GM18907 (cell line): ENCODE data around the gene USP12.
"Not testable (repeated sequence)": the region's sequence is repeated elsewhere in the genome, so short reads cannot be mapped to it uniquely, and the experiment has no call there.

Experiments
- ATAC-seq: cut with Tn5 transposase; IDR thresholded peaks from one replicate; pipeline ENCODE4 v1.9.1; 2021; ENCODE audit warnings: mild to moderate bottlenecking, moderate library complexity; ENCODE audit not compliant: unreplicated experiment

Gene USP12

GRCh38 chr13:27080018-27080948 is 91.3 kb downstream of the USP12 start:
- no peak for ATAC-seq

GRCh38 chr13:27079421-27079958 is 92.1 kb downstream of the USP12 start:
- no peak for ATAC-seq

- no peak for ATAC-seq
Measured at GRCh38 chr13:27077451-27077850, 94.2 kb downstream of the USP12 start.

- ATAC-seq = no peak
Measured at GRCh38 chr13:27076421-27076820, 95.2 kb downstream of the USP12 start.

- ATAC-seq = no peak
Measured at GRCh38 chr13:27073186-27073585, 98.4 kb downstream of the USP12 start.

GRCh38 chr13:27066123-27066522 is 105.5 kb downstream of the USP12 start:
- ATAC-seq = not testable (repeated sequence)

- ATAC-seq = no peak
Measured at GRCh38 chr13:27065582-27065981, 106.0 kb downstream of the USP12 start.

- ATAC-seq = no peak
Measured at GRCh38 chr13:27064252-27064995, 107.2 kb downstream of the USP12 start.

- ATAC-seq = no peak
Measured at GRCh38 chr13:27057817-27058216, 113.8 kb downstream of the USP12 start.

- ATAC-seq = no peak
Measured at GRCh38 chr13:27055526-27055925, 116.1 kb downstream of the USP12 start.

GRCh38 chr13:27054760-27055159 is 116.9 kb downstream of the USP12 start:
- ATAC-seq = no peak

GRCh38 chr13:27053902-27054595 is 117.6 kb downstream of the USP12 start:
- no peak for ATAC-seq

GRCh38 chr13:27053210-27053884 is 118.3 kb downstream of the USP12 start:
- no peak for ATAC-seq

- ATAC-seq = no peak
Measured at GRCh38 chr13:27052551-27053208, 118.9 kb downstream of the USP12 start.

- no peak for ATAC-seq
Measured at GRCh38 chr13:27047081-27047480, 124.5 kb downstream of the USP12 start.

GRCh38 chr13:27044837-27045570 is 126.6 kb downstream of the USP12 start:
- peak; percentile 82 for ATAC-seq

- no peak for ATAC-seq
Measured at GRCh38 chr13:27043013-27043412, 128.6 kb downstream of the USP12 start.

- no peak for ATAC-seq
Measured at GRCh38 chr13:27041341-27041740, 130.3 kb downstream of the USP12 start.

GRCh38 chr13:27040826-27041108 is 130.8 kb downstream of the USP12 start:
- ATAC-seq = no peak
